NCI-H1092 (cell line): ENCODE results near the gene SCLT1.

Source experiments
- DNase-seq: peaks from one replicate; lab custom pipeline; 2025; lab: John Stamatoyannopoulos, UW

The SCLT1 gene

DNA sequence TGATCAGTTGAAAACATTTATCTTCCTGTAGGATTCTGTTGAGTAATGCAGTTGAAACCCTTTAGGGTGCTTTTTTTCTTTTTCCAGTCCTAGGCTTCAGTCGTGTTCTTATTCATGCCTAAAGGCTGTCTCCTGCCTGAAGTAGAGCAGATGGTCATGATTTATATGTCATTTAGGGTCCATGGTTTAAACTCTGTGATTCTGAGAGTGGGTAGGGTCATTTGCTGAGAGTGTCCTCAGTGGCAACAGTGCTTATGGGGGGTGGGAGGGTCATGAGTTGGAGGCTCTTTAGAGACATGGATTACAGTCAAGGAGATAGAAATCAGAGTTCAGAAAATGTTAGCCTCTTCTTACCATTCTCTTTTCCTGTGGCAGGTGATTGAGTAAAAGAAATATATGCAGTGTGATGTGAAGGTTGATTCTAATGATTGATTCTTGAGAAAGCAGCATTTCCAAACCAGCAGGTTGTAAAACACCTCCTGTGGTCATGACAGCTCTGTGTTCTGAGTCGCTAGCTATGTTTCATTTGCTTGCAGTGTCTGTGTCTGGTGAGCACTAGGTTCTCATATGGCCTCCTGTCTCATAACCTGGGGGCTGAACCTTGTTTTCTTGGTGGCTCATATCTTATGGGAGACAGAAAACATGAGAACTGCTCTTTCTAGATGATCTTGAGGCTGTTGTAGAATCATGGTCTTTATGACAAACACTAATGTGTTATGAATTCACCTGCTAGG lies 223.4 kb downstream of the SCLT1 start:
- DNase-seq, result no peak

DNA sequence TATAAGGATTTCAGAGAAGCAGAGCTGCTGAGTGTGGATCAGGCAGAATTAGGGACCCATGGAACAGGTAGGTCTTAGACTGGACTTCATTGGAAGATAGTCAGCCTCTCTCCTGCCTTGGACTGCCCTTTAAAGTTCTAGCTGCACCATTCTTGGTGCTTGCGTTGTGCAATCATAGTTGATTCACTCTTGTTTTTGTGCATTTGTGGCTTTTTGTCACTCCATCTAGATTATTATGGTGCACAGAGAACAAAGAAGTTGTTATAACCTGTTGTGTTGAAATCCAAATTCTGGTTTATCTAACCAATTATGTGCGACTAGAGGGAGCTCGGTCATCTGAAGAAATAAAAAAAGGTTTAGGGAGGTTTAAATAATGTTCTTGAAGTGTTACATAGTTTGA lies 224.6 kb downstream of the SCLT1 start:
- no peak for DNase-seq

DNA sequence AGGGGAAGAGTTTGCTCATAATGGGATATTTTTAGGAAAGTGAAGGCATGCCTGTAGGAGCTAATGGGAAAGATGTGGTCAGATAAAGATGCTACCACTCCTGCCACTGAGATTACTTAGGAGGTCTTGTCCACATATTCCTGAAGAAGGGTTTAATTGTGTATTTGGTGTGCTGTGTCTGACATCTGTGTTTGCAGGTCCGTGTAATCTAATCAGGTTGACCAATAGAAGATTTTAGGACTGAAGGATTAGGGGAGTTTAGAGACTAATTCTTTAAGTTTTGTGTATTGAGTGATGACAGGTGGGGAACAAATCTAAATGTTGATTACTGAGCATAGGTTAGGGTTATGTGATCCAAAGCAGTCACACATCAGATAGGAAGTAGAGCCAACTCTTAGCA lies 226.6 kb downstream of the SCLT1 start:
- no peak for DNase-seq

DNA sequence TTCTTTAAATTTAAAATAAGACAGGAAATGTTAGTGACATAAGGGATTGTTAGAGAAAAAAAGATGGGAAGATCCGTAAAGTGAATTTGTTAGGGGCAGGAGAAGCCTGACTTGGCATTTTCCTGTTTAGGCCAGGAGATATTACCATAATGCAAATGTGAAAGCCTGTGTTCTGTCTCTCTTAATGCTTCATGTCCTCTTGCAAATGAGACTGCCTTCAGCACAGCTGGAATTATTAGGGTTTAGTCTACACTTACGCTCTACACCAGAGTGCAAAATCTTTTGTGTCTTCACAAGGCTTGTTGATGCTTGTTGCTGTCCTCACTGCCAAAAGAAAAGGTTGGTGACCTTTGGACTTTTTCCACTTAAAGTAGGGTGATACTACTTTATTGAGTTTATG lies 227.1 kb downstream of the SCLT1 start:
- no peak for DNase-seq

DNA sequence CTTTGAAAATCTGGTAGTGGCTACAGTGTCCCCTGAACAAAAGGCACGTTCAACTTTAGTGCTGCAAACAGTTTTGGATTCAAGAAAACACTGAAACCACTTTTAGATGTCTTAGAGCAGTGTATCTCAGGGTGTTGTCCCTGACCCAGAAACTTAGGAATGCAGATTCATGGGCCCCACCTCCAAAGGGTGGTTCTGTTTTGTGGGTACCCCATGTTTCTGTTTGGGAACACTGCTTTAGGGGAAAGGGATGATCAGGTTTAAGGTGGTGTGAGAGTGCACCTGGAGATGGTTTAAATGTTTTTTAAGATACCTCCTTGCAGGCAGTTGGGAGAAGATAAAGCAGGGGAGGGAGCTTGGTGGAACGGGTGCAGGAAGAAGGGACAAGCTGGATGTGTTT lies 228.2 kb downstream of the SCLT1 start:
- no peak for DNase-seq

DNA sequence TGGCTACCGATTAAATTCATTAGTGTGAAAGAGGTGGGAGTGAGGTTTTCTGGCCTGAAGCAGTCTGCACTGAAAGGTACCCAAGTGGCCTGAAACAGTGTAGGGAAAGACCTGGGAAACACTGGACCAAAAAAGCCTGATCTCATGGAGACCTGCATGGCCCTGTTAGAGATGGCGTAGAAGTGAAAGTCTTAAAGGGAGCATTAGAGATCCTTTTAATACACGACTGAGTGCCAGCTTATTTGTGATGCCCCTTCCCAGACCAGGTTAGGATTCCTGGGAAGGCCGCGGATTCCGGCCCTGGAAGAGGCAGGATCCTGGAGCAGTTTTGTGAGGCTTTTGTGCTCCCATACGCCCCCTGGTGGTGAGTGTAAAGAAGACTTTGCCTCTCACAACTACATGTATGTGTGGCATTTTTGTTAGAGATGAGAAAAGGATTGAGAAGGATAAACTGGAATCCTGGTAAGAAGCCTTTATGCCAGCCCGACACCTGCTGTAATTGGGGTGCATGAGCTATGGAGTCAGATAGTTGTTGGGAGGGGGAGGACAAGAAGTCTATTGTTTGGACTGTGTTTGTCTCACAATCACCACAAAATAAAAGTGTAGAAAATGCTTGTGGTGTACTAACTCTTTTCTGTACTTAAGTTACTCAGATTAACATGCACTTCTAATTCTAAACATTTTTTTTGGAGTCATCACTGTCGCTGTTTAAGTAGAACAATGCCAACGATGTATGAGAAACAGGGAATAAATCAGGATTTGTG lies 229.8 kb downstream of the SCLT1 start:
- peak; percentile 55 for DNase-seq

DNA sequence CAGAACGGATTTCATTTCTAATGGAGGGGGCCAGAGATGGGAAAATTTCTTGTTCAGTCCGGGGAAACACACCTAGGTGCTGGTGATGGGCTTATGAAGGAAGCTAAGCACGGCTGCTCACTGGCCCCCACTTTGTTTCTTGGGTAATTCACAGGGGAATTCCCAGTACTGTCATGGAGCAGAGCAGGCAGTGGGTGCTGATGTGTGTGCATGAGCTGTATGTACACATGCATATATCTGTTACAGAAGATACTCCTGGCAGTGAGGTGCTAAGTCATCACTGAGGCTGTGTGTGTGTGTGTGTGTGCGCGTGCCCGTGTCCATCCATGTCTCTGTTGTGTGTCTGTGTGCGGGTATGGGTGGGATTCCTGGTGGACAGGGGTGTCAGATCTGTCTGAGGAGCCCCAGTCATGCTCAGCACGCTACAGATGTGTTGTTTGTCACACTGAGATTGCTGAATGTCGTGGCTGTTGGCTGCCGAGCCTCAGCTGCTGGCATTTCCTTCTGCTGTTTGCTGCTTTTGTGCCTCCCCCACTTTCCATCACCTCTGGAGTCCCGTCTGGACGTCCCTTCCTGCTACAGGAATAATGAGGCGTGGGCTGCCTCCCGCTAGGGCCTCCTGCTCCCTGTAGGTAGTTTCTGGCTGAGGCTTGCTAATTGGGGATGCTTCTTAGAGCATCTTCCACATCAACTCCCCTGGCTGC lies 230.6 kb downstream of the SCLT1 start:
- no peak for DNase-seq

DNA sequence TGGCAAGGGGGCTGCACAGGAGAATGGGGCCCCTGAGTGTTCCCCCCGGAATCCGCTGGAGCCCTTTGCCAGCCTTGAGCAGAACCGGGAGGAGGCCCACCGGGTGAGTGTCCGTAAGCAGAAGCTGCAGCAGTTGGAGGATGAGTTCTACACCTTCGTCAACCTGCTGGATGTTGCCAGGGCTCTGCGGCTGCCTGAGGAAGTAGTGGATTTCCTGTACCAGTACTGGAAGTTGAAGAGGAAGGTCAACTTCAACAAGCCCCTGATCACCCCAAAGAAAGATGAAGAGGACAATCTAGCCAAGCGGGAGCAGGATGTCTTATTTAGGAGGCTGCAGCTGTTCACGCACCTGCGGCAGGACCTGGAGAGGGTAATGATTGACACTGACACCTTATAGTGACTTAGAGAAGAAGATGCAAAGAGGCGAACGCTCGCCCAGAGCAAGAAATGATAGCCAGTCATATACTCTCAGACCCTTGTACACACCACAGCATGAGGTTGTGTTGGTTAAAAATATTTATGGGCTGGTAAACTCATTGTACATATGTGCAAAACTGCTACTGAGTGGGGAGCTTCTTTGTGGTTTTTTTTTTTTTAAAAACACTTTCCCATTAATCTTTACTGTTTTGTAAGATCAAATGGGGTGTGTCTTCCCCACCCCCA lies 231.4 kb downstream of the SCLT1 start:
- no peak for DNase-seq

DNA sequence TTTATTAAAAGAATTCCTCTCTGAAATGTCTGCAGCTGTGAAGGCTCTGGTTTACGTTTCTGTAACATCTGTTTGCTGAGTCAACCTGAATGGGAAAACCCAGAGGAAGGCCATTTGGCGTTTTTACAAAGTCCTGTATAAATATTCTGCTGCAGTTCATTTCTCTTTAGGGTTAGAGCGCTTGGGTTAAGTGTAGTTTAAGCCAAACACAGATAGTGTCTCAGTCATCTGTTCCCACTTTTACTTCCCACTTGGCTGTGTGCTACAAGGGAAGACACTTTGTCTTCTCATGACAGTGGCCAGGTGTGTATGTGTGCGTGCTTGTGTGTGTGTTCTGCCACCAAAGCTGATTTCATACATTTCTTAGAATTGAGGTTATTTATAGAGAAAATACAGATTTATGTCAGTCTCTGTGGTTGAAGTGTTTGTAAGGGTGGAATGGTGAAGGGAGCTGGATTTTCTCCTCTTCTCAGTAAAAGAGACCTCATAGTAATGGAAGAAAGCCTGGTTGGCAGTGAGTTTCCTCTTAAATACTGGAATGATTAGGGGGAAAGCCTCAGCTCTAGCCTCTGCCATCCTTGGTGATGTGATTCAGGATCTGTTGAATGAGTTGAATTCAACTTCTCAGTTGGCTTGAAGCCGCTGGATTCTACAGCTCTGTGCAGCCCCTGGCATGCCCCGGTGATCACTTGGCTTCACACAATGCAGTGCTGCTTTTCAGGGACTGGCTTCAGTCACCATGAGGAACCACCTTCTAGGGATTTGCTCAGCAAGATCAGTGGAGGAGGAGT lies 233.3 kb downstream of the SCLT1 start:
- no peak for DNase-seq

DNA sequence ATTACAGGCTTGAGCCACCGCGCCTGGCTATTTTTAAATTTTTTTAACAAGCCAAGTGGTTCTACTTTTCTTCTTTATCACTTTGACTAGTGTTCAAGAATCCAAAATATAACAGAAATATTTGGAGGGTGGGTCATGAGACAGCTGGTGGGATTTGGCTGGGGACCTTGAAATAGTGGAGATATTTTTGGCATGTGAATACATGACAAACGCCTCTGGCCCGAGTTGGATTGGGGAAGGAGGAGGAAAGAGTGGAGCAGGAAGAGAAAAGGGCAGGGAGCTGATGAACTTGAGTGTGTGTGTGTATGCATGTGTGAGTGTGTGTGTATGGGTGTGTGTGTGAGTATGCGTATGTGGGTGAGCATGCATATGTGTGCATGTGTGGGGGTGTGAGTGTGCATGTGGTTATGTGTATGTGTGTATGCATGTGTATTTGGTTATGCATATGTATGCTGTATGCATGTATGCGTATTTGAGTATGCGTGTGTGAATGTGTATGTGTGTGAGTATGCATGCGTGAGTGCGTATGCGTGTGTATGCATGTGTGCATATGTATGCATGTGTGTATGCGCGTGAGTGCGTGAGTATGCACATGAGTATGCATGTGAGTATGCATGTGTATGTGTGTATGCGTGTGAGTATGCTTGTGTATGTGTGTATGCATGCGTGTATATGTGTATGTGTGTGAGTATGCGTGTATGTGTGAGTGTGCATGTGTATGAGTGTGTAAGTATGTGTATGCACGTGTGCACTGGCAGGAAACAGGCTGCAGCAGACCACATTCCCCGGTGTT lies 234.3 kb downstream of the SCLT1 start:
- DNase-seq, result no peak

DNA sequence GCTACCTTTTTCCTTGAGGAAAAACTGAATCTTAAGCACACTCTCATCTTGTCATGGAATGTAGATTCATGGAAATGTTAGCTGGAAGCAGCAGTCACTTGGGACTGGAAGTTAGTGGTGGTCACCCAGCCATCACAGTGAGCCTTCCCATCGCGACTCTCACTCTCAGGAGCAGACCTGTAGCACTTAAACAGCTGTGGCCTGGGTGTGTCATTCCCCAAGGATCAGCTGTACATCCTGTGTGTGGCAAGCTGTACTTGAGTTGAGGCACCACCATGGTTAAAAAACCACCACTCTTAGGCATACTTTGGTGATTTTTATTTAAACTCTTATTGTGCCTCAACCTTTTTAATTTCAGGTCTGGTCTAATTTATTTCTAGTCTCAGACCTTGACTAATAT lies 237.1 kb downstream of the SCLT1 start:
- DNase-seq, result no peak

DNA sequence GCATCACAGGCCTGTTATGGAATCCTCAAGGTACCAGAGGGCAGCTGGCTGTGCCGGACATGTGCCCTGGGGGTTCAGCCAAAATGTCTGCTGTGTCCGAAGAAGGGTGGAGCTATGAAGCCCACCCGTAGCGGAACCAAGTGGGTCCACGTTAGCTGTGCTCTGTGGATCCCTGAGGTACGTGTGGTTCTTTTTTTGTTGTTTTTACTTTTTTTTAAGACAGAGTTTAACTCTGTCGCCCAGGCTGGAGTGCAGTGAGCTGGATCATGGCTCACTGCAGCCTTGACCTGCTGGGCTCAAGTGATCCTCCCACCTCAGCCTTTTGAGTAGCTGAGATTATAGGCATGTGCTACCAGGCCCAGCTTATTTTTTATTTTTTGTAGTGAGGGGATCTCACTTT lies 237.7 kb downstream of the SCLT1 start:
- no peak for DNase-seq

DNA sequence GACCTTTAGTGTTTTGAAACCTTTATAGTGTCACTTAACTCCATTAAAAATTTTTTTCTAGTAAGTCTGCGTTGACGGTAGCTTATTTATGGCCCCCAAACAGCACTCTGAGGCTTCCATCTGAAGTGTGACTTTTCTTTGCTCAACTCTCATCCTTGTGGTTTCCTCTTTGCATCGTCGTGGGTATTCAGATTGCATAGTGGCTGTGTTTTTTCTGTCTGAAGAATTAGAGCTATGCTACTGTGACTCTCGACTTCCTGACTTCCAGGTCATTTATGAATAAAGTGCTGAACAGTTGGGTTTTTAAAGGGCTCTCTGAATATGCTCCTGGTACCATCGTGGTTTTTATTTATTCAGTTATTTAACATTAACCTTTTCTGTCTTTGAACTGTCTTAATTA lies 238.9 kb downstream of the SCLT1 start:
- DNase-seq, result no peak

DNA sequence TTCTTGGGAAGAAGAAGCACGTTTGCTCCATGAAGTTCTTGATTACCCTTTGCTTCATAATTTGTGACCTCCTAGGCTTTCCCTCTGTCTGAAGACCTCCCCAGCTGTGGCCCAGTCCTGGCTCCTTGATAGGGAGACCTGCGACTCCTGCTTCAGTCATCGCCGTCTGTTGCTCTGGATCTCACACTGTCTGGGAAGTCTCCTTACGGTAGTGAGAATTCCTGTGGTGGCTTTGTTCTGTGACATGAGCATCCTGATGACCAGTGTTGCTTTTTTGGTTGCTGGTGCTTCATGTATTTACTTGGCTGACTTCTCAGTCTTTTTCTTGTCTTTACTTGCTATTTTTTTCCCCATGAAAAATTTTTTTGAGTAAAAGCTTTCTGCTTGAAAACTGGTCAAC lies 239.6 kb downstream of the SCLT1 start:
- DNase-seq, result no peak

DNA sequence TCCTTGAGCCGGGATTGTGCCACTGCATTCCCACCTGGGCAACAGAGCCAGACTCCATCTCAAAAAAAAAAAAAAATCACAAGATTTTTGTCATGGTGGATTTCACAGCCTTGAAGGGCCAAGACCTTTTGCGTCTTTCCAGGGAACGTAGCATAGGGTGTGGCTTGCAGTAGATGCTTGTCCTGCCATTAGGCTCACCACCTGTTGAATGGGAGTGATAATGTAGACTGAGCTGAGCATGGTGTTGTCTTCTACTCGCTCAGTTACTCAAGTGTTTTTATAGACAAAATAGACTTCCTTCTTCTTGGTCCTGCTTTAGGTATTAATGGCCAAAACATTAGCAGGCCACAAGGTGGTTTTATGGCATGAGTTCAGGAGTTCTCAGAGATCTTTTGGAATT lies 243.1 kb downstream of the SCLT1 start:
- DNase-seq, result no peak

DNA sequence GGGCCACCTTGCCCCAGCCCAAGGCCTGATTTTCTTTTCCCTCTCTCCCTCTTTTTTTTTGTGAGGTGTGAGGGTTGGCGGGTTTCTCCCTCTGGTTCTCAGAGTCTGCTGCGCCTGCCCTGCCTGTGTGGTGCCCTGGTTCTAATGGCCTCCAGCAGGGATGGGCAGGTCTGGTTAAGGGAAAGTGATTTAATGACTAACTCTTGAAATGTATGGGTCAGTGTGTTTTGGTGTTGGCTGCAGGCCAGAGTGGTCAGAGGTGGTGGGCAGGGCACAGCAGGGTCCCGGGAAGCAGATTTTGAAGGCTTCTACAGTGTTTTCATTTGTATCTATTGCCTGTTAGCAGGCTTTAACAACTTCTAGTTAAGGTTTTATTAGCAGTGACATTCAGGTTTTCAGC lies 244.9 kb downstream of the SCLT1 start:
- DNase-seq, result no peak

DNA sequence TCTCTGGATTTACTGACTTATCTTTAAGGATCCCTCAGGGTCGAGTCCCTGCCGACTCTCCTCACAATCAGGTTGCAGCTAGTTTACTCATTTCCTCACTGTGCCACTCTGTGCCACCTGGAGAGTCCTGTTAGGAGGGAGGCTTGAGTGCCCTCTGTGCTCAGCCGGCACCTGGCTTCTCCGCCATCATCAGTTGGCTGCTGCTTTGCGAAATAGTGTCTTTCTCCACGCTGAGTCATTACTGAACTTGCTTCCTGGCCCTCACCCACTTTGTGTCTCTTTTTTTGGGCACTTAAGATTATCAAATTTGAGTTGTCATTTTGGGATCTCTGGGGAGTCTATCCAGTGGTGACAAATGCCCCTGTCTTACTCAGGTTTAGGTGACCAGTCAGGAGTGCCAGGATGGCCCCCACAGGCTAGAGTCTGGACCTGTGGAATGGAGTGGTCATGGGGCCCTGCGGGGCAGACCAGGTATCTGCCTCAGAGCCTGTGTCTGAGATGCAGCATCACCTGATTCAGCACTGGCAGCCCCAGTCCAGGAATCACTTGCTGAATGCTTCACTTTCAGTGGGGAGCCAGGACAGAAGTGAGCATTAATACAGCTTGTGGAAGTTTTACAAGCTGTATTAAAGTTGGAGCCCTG lies 246.1 kb downstream of the SCLT1 start:
- no peak for DNase-seq

DNA sequence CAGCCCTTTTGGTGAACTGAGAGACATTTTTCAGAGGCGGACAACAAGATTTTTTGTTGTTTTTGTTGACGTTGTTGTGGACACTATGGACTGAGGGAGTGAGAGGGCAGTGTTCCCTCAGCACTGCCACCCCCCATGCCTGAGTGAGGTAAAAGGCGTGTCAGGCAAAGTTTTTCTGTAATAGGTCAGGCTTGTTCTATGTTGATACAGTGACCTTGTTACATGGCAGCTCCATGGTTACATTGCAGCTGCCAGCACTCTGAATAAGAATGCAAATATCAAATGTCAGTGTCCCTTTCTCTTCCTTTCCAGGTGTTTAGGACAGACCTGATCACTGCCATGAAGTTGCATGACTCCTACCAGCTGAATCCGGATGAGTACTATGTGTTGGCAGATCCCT lies 247.3 kb downstream of the SCLT1 start:
- peak; percentile 9 for DNase-seq

DNA sequence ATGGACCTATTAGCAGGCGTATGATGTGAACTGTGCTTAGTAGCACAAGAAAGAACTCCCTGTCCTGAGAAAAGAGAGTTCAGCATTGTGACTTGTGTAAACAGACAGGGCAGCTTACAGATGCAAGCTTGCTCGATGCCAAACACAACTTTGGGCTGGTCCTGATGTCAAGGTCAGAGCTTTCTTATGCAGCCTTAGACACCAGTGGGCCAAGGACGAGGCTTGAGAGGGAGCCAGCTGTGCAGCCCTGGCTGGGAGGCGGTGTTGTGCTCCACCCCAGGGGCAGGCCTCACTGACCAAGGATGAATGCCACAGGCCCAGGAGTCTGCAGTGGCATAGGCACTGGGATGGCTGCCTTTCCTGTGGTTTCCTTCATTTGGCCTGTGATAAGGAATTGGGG lies 248.4 kb downstream of the SCLT1 start:
- DNase-seq, result no peak

DNA sequence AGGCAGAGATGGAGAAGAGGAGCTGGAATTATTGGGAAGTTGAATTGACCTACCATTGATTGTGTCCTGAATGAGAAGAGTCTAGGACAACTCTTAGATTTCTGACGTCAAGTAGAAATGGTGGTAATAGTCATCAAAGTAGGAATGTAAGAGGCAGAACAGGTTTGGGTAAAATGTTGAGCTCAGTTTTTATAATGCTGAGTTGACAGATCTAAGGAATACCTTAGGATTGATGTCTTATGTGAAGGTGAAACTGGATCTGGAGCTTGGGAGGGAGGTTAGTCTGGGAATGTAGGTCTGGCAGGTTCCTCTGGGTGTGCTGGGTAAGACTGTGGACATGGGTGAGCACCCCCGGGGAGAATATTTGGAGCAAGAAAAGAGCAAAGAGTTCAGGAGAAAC lies 251.9 kb downstream of the SCLT1 start:
- DNase-seq, result no peak
